NT2/D1 (cell line): ENCODE measurements around the gene SPOCK1.

Experiments
- SUZ12 ChIP-seq: IDR thresholded peaks from 2 replicates; pipeline ENCODE4 v1.6.1; 2011; ENCODE audit not compliant: insufficient read length, insufficient read depth; ENCODE audit errors: extremely low read depth
- ZNF274 ChIP-seq: IDR thresholded peaks from 2 replicates; pipeline ENCODE4 v1.6.1; 2011; ENCODE audit warnings: mild to moderate bottlenecking, low read depth, low read length

DNA sequence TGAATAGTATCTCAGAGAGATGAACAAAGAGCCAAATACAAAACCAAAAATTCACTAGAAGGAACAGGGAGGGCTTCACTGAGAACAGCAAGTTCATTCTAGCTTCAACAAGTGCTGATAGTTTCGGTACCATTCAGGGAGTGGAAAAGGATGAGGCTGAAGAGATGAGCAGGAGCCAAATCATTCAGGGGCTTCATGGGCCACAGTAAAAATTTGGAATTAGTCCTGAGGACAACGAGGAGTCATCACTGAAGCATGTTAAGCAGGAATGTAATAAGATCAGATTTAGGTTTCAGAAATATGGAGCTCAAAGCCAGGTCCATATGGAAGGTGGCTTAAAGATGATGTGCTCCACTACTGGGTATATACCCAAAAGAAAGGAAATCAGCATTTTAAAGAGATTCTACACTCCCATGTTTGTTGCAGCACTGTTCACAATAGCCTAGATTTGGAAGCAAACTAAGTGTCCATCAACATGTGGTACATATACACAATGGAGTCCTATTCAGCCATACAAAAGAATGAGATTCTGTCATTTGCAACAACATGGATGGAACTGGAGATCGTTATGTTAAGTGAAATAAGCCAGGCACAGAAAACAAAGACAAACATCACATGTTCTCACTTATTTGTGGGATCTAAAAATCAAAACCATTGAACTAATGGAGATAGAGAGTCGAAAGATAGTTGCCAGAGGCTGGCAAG is 36.2 kb downstream of the SPOCK1 start:
- TF ChIP-seq ZNF274 (no peak), SUZ12 (no peak)
